HEK293T (cell line): ENCODE data around the gene SLC6A7.

Experiments
- CTCF ChIA-PET: fragments of 350-600 bp; formaldehyde crosslinking; extraction: SDS; loops from one replicate; lab custom pipeline; 2021; ENCODE audit warnings: antibody characterized with exemption, inconsistent platforms; lab: Yijun Ruan, JAX
- POLR2A ChIA-PET: fragments of 350-600 bp; formaldehyde crosslinking; extraction: SDS; loops from one replicate; lab custom pipeline; 2020; ENCODE audit warnings: antibody characterized with exemption, inconsistent platforms; lab: Yijun Ruan, JAX
- DNase-seq: peaks from one replicate; pipeline ENCODE4 v3.0.0; 2012; ENCODE audit warnings: mixed read lengths; ENCODE audit errors: extremely low spot score
- ARNT ChIP-seq: fragments of 450-650 bp; IDR thresholded peaks from 2 replicates; pipeline ENCODE4 v1.6.1; 2017; ENCODE audit warnings: mild to moderate bottlenecking
- BHLHE40 ChIP-seq: fragments of 450-650 bp; IDR thresholded peaks from 2 replicates; pipeline ENCODE4 v1.6.1; 2016; ENCODE audit warnings: mild to moderate bottlenecking, moderate library complexity, borderline replicate concordance
- CTBP1 ChIP-seq: fragments of 450-650 bp; IDR thresholded peaks from 2 replicates; pipeline ENCODE4 v1.6.1; 2016; ENCODE audit warnings: borderline replicate concordance
- ELF4 ChIP-seq: fragments of 450-650 bp; IDR thresholded peaks from 2 replicates; pipeline ENCODE4 v1.6.1; 2017; ENCODE audit warnings: antibody characterized with exemption
- FOXA1 ChIP-seq: fragments of 450-650 bp; IDR thresholded peaks from 2 replicates; pipeline ENCODE4 v1.6.1; 2016; ENCODE audit warnings: mild to moderate bottlenecking
- FOXK2 ChIP-seq: fragments of 450-650 bp; IDR thresholded peaks from 2 replicates; pipeline ENCODE4 v1.6.1; 2016; ENCODE audit warnings: mild to moderate bottlenecking
- FOXM1 ChIP-seq: fragments of 450-650 bp; IDR thresholded peaks from 2 replicates; pipeline ENCODE4 v1.6.1; 2017; ENCODE audit warnings: mild to moderate bottlenecking, borderline replicate concordance
- HDGF ChIP-seq: fragments of 450-650 bp; IDR thresholded peaks from 2 replicates; pipeline ENCODE4 v1.6.1; 2017; ENCODE audit warnings: antibody characterized with exemption, borderline replicate concordance
- L3MBTL2 ChIP-seq: fragments of 450-650 bp; conservative IDR thresholded peaks from 2 replicates; pipeline ENCODE4 v1.6.1; 2016; ENCODE audit warnings: mild to moderate bottlenecking
- LEF1 ChIP-seq: fragments of 450-650 bp; IDR thresholded peaks from 2 replicates; pipeline ENCODE4 v1.6.1; 2017; ENCODE audit warnings: mild to moderate bottlenecking, borderline replicate concordance
- NFRKB ChIP-seq: fragments of 450-650 bp; IDR thresholded peaks from 2 replicates; pipeline ENCODE4 v1.6.1; 2016; ENCODE audit warnings: mild to moderate bottlenecking, moderate library complexity
- SP1 ChIP-seq: fragments of 450-650 bp; IDR thresholded peaks from 2 replicates; pipeline ENCODE4 v1.6.1; 2017
- SUZ12 ChIP-seq: fragments of 450-650 bp; IDR thresholded peaks from 2 replicates; pipeline ENCODE4 v1.6.1; 2016; ENCODE audit warnings: mild to moderate bottlenecking
- TARDBP ChIP-seq: fragments of 450-650 bp; IDR thresholded peaks from 2 replicates; pipeline ENCODE4 v1.6.1; 2016
- ZNF384 ChIP-seq: fragments of 450-650 bp; IDR thresholded peaks from 2 replicates; pipeline ENCODE4 v1.6.1; 2016
- TF ChIP-seq, protein P1 (sequence below): fragments of 450-650 bp; IDR thresholded peaks from 2 replicates; pipeline ENCODE4 v1.6.1; 2016

SLC6A7 gene

DNA sequence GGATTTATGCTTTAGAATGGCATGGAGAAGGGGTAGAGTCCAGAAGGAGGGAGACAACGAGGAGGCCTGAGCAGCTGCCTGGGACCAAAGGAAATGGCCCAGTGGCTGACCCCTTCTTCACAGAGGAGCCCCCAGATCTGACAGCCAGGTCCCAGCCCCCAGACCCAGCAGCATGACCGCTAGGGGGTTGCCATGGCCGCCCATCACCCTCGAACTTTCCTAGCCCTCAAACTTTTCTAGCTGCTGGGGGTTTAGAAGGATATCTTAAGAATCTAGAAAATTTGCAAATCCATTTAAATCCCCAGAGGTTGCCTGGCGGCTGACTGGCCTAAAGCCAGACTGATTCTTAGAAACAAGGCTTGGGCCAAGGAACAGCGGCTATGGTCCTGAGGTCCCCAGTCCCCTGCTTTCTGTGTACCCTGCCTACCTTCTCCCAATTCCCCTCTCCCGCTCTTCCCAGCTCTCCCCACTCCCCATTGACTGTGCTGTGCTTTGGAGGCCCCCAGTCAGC is 35.2 kb upstream of the SLC6A7 start:
- ChIA-PET CTCF (no interaction called here), POLR2A (no interaction called here)
- DNase-seq: no peak
- TF ChIP-seq CTBP1 (no peak), FOXK2 (no peak), FOXA1 (no peak), TARDBP (no peak), NFRKB (no peak)

DNA sequence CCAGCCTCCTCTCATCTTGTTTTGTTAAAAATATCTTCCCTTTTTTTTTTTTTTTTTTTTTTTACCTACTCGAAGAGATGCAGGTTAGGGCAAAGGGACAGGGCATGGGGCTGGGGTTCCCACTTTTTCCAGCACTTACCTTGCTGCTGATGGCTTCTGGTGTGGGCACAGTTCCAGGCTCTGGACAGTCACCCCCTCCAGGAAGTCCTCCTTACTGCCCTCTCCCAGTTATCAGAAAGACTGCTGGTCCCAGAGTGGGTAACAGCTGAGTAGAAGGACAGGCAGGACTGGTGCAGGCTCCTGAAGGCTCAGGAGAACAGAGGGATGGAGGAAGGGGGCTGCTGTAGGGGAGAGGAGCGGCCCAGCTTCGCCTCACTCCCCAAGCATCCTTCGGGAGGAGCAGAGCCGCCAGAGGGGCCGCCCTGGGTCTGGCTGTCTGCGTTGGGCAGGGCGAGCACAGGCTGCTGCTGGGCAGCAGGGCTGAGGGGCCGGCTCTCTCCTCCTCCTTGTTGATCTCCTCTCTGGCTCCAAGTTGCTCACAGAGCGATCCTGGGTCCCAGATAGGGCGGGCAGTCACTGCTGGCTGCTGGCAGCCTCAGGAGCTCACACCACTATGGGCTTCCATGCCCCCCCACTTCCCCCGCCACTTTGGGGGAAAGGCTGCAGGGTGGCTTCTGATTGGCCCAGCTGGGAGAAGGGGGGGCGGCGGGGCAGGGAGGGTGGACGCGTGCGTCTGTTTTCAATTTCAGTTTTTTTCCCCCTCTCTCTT is 34.4 kb upstream of the SLC6A7 start, which contains the start of gene PDGFRB:
Gene PDGFRB, minus strand, starts transcription at position 588 of the 769 bp plus-strand sequence. CDS start 18,798 bp downstream, outside the sequence.
- POLR2A ChIA-PET: no interaction called here
- no peak for DNase-seq

DNA sequence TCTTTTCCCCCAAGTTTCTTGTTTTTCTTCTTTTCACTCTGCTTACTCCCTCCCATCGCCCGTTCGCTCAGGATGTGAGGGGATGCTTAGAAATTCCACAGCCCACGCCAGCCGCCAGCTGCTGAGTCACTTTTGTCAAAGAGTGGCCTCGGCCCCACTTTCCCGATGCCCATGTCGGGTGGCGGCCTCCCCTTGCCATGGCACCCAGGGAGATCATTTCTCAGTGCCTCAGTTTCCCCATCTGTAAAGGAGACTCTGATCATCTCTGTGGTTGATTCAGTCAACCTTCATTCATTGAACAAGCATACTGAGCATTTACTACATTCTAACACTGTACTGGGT is 33.9 kb upstream of the SLC6A7 start:
- CTCF ChIA-PET: no interaction called here
- POLR2A ChIA-PET: no interaction called here
- no peak for DNase-seq
- TF ChIP-seq L3MBTL2 (no peak), FOXM1 (no peak), SUZ12 (no peak), ELF4 (no peak), CTBP1 (no peak), HDGF (no peak), BHLHE40 (no peak), FOXA1 (no peak), SP1 (no peak), TARDBP (no peak), ARNT (no peak), ZNF384 (no peak), FOXK2 (no peak), NFRKB (no peak), LEF1 (no peak)
- TF ChIP-seq, protein P1, sequence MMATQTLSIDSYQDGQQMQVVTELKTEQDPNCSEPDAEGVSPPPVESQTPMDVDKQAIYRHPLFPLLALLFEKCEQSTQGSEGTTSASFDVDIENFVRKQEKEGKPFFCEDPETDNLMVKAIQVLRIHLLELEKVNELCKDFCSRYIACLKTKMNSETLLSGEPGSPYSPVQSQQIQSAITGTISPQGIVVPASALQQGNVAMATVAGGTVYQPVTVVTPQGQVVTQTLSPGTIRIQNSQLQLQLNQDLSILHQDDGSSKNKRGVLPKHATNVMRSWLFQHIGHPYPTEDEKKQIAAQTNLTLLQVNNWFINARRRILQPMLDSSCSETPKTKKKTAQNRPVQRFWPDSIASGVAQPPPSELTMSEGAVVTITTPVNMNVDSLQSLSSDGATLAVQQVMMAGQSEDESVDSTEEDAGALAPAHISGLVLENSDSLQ: no peak

More for the DNA sequence above, 34.4 kb upstream of the SLC6A7 start, which contains the start of gene PDGFRB:
- CTCF ChIA-PET: no interaction called here
- TF ChIP-seq, protein P1: no peak
- no peak for TF ChIP-seq CTBP1
- TF ChIP-seq SP1: no peak
- TF ChIP-seq L3MBTL2: no peak
- no peak for TF ChIP-seq LEF1
- TF ChIP-seq FOXK2: no peak
- TF ChIP-seq SUZ12: no peak
- TF ChIP-seq FOXA1: no peak
- no peak for TF ChIP-seq TARDBP

DNA sequence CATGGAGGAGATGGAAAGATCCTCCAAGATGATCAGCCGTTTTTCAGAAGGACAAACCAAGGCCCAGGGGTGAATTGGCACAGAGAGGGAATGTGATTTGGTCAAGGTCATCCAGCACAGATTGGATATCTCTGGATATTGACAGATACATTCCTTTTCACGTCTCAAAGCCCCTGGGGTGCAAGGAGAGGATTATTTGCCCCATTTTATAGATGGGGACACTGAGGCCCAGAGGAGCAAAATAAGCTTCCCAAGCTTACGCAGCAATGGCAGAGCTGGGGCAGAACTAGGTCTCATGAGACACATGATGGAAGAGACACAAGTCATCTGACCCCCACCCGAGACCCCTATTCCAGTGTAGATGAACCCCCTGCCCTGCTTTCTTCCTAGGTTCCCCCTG is 33.3 kb upstream of the SLC6A7 start:
- TF ChIP-seq FOXK2 (no peak), LEF1 (no peak), ZNF384 (no peak), FOXA1 (no peak), CTBP1 (no peak), SUZ12 (no peak), TARDBP (no peak), L3MBTL2 (no peak), HDGF (no peak), ARNT (no peak), ELF4 (no peak), BHLHE40 (no peak), FOXM1 (no peak), SP1 (no peak)
- TF ChIP-seq, protein P1: no peak
- POLR2A ChIA-PET: no interaction called here
- CTCF ChIA-PET: interaction anchor here (1.3 kb wide), 1 partner anchor 61 kb away, joined by 4 read pairs; no protein-coding TSS in a partner anchor
- DNase-seq: no peak

DNA sequence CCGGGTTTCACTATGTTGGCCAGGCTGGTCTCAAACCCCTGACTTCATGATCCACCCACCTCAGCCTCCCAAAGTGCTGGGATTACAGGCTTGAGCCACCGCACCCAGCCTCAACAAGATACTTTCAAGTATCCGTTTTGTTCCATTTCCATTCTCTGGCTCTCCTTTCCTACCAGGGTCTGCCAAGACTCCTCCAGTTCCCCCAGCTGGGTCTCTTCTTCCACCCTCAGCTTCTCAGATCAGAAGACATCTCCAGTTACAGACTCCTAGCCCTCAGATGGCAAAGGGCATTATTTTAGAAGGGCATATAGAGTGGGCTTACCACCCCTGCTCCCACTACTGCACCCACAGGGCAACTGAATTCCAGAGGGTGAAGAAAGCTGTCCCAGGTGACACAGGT is 32.7 kb upstream of the SLC6A7 start:
- no peak for DNase-seq
- ChIA-PET CTCF (interaction anchor here (0.7 to 1.3 kb wide), 2 partner anchors 20 to 61 kb away, joined by 3 to 4 read pairs; no protein-coding TSS in a partner anchor), POLR2A (no interaction called here)
- TF ChIP-seq TARDBP (no peak), FOXM1 (no peak), ELF4 (no peak), LEF1 (no peak), CTBP1 (no peak), FOXK2 (no peak), NFRKB (no peak)
